ENCODE data around the gene HAPLN1. TPM values are rescaled to one million over a fixed set of nuclear protein-coding genes. Genes with fewer than 3 reads are reported as not detected.

The HAPLN1 gene
- total RNA-seq, 1 donor from 2014 or later = 5.7 TPM

DNA sequence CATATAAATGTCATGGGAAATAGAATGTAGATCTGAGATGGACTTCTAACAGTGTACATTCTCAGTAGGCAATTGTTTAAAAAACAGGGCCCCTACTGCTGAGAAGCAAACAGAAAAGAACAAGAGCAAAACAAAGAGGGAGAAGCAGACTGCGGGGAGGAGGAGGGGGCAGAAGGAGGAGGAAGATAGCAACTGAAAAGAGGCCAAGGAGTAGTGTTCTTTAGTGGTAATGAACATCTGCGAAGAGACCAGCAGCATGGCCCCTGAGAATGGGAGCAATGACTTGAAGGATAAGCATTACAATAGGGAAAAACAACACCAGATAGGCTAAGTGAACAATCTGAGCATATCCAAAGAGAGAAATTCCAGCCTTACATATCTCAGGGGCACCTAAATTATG is 36.8 kb downstream of the HAPLN1 start:
- H3K9ac ChIP-seq = no peak overlapping the region
- TF ChIP-seq EZH2phosphoT487 (IDR thresholded peaks at IDR 0.05) = no peak
- no peak for TF ChIP-seq EZH2 (IDR thresholded peaks at IDR 0.05)
- TF ChIP-seq, protein P1, sequence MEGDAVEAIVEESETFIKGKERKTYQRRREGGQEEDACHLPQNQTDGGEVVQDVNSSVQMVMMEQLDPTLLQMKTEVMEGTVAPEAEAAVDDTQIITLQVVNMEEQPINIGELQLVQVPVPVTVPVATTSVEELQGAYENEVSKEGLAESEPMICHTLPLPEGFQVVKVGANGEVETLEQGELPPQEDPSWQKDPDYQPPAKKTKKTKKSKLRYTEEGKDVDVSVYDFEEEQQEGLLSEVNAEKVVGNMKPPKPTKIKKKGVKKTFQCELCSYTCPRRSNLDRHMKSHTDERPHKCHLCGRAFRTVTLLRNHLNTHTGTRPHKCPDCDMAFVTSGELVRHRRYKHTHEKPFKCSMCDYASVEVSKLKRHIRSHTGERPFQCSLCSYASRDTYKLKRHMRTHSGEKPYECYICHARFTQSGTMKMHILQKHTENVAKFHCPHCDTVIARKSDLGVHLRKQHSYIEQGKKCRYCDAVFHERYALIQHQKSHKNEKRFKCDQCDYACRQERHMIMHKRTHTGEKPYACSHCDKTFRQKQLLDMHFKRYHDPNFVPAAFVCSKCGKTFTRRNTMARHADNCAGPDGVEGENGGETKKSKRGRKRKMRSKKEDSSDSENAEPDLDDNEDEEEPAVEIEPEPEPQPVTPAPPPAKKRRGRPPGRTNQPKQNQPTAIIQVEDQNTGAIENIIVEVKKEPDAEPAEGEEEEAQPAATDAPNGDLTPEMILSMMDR (IDR thresholded peaks at IDR 0.05) = no peak
- no peaks in the 10 kb centered on the region for H3K79me2 ChIP-seq (ENCODE audit: low read depth)
- peaks cover 16% of the 10 kb centered on the region for H3K4me1 ChIP-seq
- H3K27ac ChIP-seq = no peak overlapping the region
- H3K36me3 Mint-ChIP-seq = no peaks in the 10 kb centered on the region
- peak overlapping the region; percentile 58 for H3K4me2 ChIP-seq
- no peak for DNase-seq (ENCODE audit: low spot score)
- no peak overlapping the region for H3K4me3 ChIP-seq
- H3K9me3 Mint-ChIP-seq = no peaks in the 10 kb centered on the region
- peaks cover 4% of the 10 kb centered on the region for H3K4me1 Mint-ChIP-seq
- no peaks in the 10 kb centered on the region for H3K27me3 Mint-ChIP-seq (ENCODE audit: insufficient read depth, low read depth)
- H3K27ac Mint-ChIP-seq = no peak overlapping the region
- no peaks in the 10 kb centered on the region for H3K9me3 ChIP-seq (ENCODE audit: low read depth)
- no peaks in the 10 kb centered on the region for H3K27me3 ChIP-seq
- H3K4me3 Mint-ChIP-seq = no peak overlapping the region
- H3F3A ChIP-seq (ENCODE audit: low read depth) = peaks cover 8% of the 10 kb centered on the region
- no peaks in the 10 kb centered on the region for H4K20me1 ChIP-seq (ENCODE audit: low read depth)
- H2AFZ ChIP-seq (replicated peaks) = no peak overlapping the region
- no peaks in the 10 kb centered on the region for H3K36me3 ChIP-seq

DNA sequence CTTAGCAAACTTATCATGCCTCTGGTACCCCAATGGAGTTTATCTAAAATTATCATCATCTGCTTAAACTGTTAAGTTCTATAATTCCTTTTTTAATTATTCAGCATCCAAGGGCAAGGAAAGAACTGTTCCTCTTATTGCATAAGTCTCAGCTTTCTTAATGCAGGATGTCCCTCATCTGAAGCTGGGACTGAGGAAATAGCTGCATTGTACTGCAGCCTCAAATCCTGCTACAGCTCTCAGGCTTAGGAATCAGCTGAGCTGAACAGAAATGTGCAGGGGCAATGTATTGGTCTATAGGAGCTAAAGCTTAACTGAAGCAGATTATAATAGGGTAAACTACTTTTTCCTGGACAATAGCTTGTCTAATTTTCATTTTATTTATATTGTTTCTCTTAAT is 48.0 kb downstream of the HAPLN1 start:
- no peak overlapping the region for H2AFZ ChIP-seq (replicated peaks)
- Mint-ChIP-seq H3K27ac (no peak overlapping the region), H3K4me3 (no peak overlapping the region), H3K36me3 (no peaks in the 10 kb centered on the region), H3K9me3 (no peaks in the 10 kb centered on the region), H3K4me1 (no peaks in the 10 kb centered on the region), H3K27me3 (ENCODE audit: insufficient read depth, low read depth) (no peaks in the 10 kb centered on the region)
- no peaks in the 10 kb centered on the region for H3K79me2 ChIP-seq (ENCODE audit: low read depth)
- no peaks in the 10 kb centered on the region for H3K9me3 ChIP-seq (ENCODE audit: low read depth)
- TF ChIP-seq, protein P1 (IDR thresholded peaks at IDR 0.05) = no peak
- TF ChIP-seq EZH2 (IDR thresholded peaks at IDR 0.05) (no peak), EZH2phosphoT487 (IDR thresholded peaks at IDR 0.05) (no peak)
- H3K4me3 ChIP-seq = no peak overlapping the region
- no peak overlapping the region for H3K4me2 ChIP-seq
- no peaks in the 10 kb centered on the region for H4K20me1 ChIP-seq (ENCODE audit: low read depth)
- no peaks in the 10 kb centered on the region for H3F3A ChIP-seq (ENCODE audit: low read depth)
- no peaks in the 10 kb centered on the region for H3K27me3 ChIP-seq
- H3K4me1 ChIP-seq = peaks cover 4% of the 10 kb centered on the region
- DNase-seq (ENCODE audit: low spot score) = peak; percentile 13
- H3K9ac ChIP-seq = no peak overlapping the region
- no peak overlapping the region for H3K27ac ChIP-seq
- no peaks in the 10 kb centered on the region for H3K36me3 ChIP-seq

DNA sequence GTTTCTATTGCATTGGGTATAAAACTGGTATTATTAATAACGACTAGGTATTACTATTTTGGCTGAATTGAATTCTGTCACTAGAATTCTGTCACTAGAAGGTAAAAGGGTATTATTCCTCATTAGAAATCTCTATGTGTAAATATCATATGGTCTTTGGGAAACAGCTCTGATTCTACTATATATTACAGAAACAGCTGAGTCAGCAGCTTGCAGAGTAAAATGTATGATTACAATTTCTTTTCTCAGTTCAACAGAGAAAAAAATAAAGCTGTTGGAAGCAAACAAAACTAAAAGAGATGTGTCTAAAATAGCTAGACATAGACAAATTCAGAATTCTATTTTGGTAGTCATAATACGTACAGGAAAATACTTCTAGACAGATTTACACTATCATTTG is 48.5 kb downstream of the HAPLN1 start:
- Histone ChIP-seq H3K9me3 (ENCODE audit: low read depth) (no peaks in the 10 kb centered on the region), H3K4me3 (no peak overlapping the region), H2AFZ (replicated peaks) (no peak overlapping the region), H3K79me2 (ENCODE audit: low read depth) (no peaks in the 10 kb centered on the region), H3K36me3 (no peaks in the 10 kb centered on the region), H3K4me2 (no peak overlapping the region), H3K9ac (no peak overlapping the region), H3K27ac (no peak overlapping the region), H3K4me1 (peaks cover 4% of the 10 kb centered on the region), H3F3A (ENCODE audit: low read depth) (no peaks in the 10 kb centered on the region), H3K27me3 (no peaks in the 10 kb centered on the region), H4K20me1 (ENCODE audit: low read depth) (no peaks in the 10 kb centered on the region)
- Mint-ChIP-seq H3K4me1 (no peaks in the 10 kb centered on the region), H3K36me3 (no peaks in the 10 kb centered on the region), H3K9me3 (no peaks in the 10 kb centered on the region), H3K27ac (no peak overlapping the region), H3K27me3 (ENCODE audit: insufficient read depth, low read depth) (no peaks in the 10 kb centered on the region), H3K4me3 (no peak overlapping the region)
- DNase-seq (ENCODE audit: low spot score) = no peak
- TF ChIP-seq, protein P1 (IDR thresholded peaks at IDR 0.05) = no peak
- no peak for TF ChIP-seq EZH2phosphoT487 (IDR thresholded peaks at IDR 0.05)
- no peak for TF ChIP-seq EZH2 (IDR thresholded peaks at IDR 0.05)

Measured in neural progenitor cell (in vitro differentiated cells).